ENCODE measurements around the gene UBE2J2.

Gene UBE2J2

DNA sequence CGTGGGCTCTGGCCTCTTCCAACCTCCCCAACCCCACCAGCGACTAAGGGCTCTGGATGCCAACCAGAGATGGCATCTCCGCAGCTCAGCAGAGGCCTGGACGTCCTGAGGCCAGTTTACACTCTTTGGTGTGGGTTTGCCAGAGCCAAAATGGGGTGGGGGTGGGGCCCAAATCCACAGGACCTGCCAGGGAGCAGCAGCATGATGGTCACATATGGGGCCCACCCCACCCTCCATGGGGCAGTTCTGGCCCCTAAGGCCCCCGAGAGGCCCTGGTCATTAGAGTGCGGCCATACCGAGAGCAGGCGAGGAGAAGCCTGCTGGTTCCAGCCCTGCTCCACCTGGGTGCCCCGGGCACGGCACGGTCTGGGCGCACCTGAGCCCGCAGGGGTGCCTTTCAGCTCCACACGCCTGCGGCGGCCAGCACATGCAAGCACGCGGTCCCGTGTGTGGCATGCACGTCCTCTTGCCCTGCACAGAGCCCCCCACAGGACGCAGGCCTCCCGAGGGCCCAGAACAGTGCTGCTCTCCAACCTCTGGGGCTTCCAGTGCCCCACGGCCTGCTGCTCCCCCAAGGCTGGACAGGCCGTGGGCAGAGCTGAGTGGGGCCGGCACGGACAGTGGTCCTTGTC is 31.9 kb downstream of the UBE2J2 start:
- Histone ChIP-seq H3K4me3 (ENCODE audit: low read depth, low read length) (no peak overlapping the region), H3K4me1 (peaks cover 19% of the 10 kb centered on the region), H3K27me3 (peaks cover 77% of the 10 kb centered on the region), H3K9me3 (no peaks in the 10 kb centered on the region), H3K36me3 (no peaks in the 10 kb centered on the region)
- DNase-seq: no peak
- TF ChIP-seq, protein P1, sequence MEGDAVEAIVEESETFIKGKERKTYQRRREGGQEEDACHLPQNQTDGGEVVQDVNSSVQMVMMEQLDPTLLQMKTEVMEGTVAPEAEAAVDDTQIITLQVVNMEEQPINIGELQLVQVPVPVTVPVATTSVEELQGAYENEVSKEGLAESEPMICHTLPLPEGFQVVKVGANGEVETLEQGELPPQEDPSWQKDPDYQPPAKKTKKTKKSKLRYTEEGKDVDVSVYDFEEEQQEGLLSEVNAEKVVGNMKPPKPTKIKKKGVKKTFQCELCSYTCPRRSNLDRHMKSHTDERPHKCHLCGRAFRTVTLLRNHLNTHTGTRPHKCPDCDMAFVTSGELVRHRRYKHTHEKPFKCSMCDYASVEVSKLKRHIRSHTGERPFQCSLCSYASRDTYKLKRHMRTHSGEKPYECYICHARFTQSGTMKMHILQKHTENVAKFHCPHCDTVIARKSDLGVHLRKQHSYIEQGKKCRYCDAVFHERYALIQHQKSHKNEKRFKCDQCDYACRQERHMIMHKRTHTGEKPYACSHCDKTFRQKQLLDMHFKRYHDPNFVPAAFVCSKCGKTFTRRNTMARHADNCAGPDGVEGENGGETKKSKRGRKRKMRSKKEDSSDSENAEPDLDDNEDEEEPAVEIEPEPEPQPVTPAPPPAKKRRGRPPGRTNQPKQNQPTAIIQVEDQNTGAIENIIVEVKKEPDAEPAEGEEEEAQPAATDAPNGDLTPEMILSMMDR (IDR thresholded peaks at IDR 0.05; ENCODE audit: low read depth, low read length): no peak

- DNase-seq: no peak
- TF ChIP-seq, protein P1 (IDR thresholded peaks at IDR 0.05; ENCODE audit: low read depth, low read length): no peak
- H3K4me1 ChIP-seq: peaks cover 19% of the 10 kb centered on the region
These were observed 32.6 kb downstream of the UBE2J2 start for GRCh38 chr1:1240822-1241587.

GRCh38 chr1:1240348-1240732 is 33.3 kb downstream of the UBE2J2 start:
- H3K4me1 ChIP-seq: peaks cover 19% of the 10 kb centered on the region
- H3K9me3 ChIP-seq: no peaks in the 10 kb centered on the region
- DNase-seq: no peak
- TF ChIP-seq, protein P1 (IDR thresholded peaks at IDR 0.05; ENCODE audit: low read depth, low read length): no peak
- H3K4me3 ChIP-seq (ENCODE audit: low read depth, low read length): no peak overlapping the region
- H3K36me3 ChIP-seq: no peaks in the 10 kb centered on the region; the same call in 1 of the 2 replicates
- peaks cover 63% of the 10 kb centered on the region for H3K27me3 ChIP-seq

More at GRCh38 chr1:1240822-1241587, 32.6 kb downstream of the UBE2J2 start:
- no peaks in the 10 kb centered on the region for H3K9me3 ChIP-seq
- no peak overlapping the region for H3K4me3 ChIP-seq (ENCODE audit: low read depth, low read length)
- no peaks in the 10 kb centered on the region for H3K36me3 ChIP-seq
- H3K27me3 ChIP-seq: peaks cover 70% of the 10 kb centered on the region

DNA sequence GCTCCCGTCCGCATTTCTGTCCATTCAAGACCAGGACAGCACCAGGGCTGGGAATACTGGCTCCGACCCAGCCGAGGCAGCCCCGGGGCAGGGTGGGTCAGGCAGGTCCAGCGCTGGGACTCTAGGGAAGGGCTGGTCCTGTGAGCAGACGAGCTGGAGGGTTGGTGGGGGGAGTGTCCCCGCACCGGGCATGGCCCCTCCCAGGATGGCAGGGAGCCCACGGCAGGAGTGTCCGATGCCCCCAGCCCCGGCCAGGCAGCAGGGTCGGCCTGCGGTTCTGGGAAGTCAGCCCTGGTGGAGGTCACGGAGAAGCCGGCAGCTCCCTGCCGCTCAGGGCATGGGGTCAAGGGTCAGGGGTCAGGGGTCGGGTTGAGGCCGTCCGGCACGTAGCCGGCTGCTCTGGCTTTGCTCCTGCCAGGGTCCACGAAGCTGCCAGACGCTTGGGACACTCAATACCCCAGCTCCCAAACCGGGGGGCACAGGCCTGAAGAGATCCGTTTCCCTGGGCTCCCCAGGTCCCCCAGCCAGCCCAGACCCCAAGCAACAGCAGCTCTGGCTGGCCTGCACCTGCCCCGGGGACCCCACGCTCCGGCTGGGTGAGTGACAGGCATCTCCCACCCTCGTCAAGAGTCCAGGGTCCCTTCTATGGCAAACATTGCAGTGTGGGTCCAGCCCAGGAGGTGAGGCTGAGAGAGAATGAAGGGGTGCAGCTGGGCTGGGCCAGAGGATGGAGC is 33.9 kb downstream of the UBE2J2 start:
- Histone ChIP-seq H3K4me3 (ENCODE audit: low read depth, low read length) (no peak overlapping the region), H3K4me1 (peaks cover 19% of the 10 kb centered on the region), H3K36me3 (no peaks in the 10 kb centered on the region; the same call in 1 of the 2 replicates), H3K27me3 (peaks cover 62% of the 10 kb centered on the region), H3K9me3 (no peaks in the 10 kb centered on the region)
- TF ChIP-seq, protein P1 (IDR thresholded peaks at IDR 0.05; ENCODE audit: low read depth, low read length): no peak
- no peak for DNase-seq

DNA sequence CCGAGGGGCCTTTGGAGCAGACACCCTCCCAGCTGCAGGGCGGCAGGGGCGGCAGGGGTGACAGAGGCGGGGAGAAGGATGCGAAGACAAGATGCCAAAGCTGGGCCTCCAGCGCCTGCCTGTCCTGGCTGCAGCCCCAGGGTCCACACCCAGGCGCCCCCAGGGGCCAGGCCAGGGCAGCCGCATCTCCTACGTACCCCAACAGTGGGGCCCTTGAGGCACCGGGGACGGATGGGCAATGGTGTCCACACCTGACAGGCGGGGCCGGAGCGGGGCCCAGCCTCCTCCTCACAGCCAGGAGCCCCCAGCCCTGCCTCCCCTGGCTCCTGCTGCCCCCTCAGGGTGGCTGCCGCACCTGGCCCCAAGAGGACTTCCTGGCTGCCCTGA is 34.4 kb downstream of the UBE2J2 start:
- no peaks in the 10 kb centered on the region for H3K9me3 ChIP-seq
- no peak for DNase-seq
- H3K4me3 ChIP-seq (ENCODE audit: low read depth, low read length): no peak overlapping the region
- H3K27me3 ChIP-seq: peaks cover 59% of the 10 kb centered on the region
- H3K36me3 ChIP-seq: no peaks in the 10 kb centered on the region; the same call in none of the 2 replicates
- peaks cover 19% of the 10 kb centered on the region for H3K4me1 ChIP-seq
- TF ChIP-seq, protein P1 (IDR thresholded peaks at IDR 0.05; ENCODE audit: low read depth, low read length): no peak

All from BE2C (cell line).